Smooth muscle cell (in vitro differentiated cells): Measurements from ENCODE around the gene EIF2S3. TPM values are rescaled to one million over a fixed set of nuclear protein-coding genes. Genes with fewer than 3 reads are reported as not detected.

ENCODE experiments used
- DNase-seq: peaks from one replicate; lab custom pipeline; 2025; ENCODE audit not compliant: unreplicated experiment; lab: John Stamatoyannopoulos, UW
- H2AFZ ChIP-seq: fragments of 200-600 bp; sonication (generic); 2 replicates; pipeline ENCODE4 v1.6.0; 2016; ENCODE audit warnings: antibody characterized with exemption, low read depth, mild to moderate bottlenecking
- H3F3A ChIP-seq: fragments of 200-600 bp; sonication (generic); 2 replicates; pipeline ENCODE4 v1.6.0; 2017; ENCODE audit warnings: antibody characterized with exemption, low read depth
- H3K27ac ChIP-seq: fragments of 200-600 bp; sonication (generic); 2 replicates; pipeline ENCODE4 v1.5.1; 2016; ENCODE audit warnings: low read depth, mild to moderate bottlenecking
- H3K27me3 ChIP-seq: fragments of 200-600 bp; sonication (generic); 2 replicates; pipeline ENCODE4 v1.6.1; 2016; ENCODE audit warnings: low read depth, mild to moderate bottlenecking
- H3K36me3 ChIP-seq: fragments of 200-600 bp; sonication (generic); 2 replicates; pipeline ENCODE4 v1.5.1; 2016; ENCODE audit warnings: low read depth
- H3K4me1 ChIP-seq: fragments of 200-600 bp; sonication (generic); 2 replicates; pipeline ENCODE4 v1.5.1; 2016; ENCODE audit warnings: low read depth
- H3K4me2 ChIP-seq: fragments of 200-600 bp; sonication (generic); 2 replicates; pipeline ENCODE4 v1.6.0; 2016; ENCODE audit warnings: mild to moderate bottlenecking
- H3K4me3 ChIP-seq: fragments of 200-600 bp; sonication (generic); 2 replicates; pipeline ENCODE4 v1.5.1; 2016; ENCODE audit warnings: mild to moderate bottlenecking
- H3K79me2 ChIP-seq: fragments of 200-600 bp; sonication (generic); 2 replicates; pipeline ENCODE4 v1.6.0; 2016; ENCODE audit warnings: low read depth, mild to moderate bottlenecking
- H3K9ac ChIP-seq: fragments of 200-600 bp; sonication (generic); 2 replicates; pipeline ENCODE4 v1.6.0; 2016; ENCODE audit warnings: low read depth
- H3K9me3 ChIP-seq: fragments of 200-600 bp; sonication (generic); replicated peaks from 2 replicates; pipeline ENCODE4 v1.5.1; 2016; ENCODE audit warnings: low read depth
- H4K20me1 ChIP-seq: fragments of 200-600 bp; sonication (generic); 2 replicates; pipeline ENCODE4 v1.6.0; 2016; ENCODE audit warnings: low read depth
- WGBS: methylation state at CpG from one replicate; pipeline ENCODE4 v1.1.7; 2016; ENCODE audit warnings: low lambda C conversion rate; 5-methylcytosine and 5-hydroxymethylcytosine counted together
- polyA plus RNA-seq: library from polyadenylated mRNA; unstranded; fragments of >200 nt; fragmentation: Nextera tagmentation; extraction: Ambion mirVana; gene quantifications from 2 replicates; pipeline ENCODE4 v1.2.1, GENCODE V29; 2016
- total RNA-seq: library from RNA; depleted of rRNA; stranded (reverse); fragments of >200 nt; gene quantifications from 2 replicates; pipeline ENCODE4 v1.2.3, GENCODE V29; 2014
- TF ChIP-seq, protein P1 (sequence below): fragments of 200-600 bp; sonication (generic); IDR thresholded peaks from 2 replicates; pipeline ENCODE4 v1.5.1; 2017; ENCODE audit warnings: borderline replicate concordance, mild to moderate bottlenecking, antibody characterized with exemption; ENCODE audit not compliant: insufficient read depth, poor library complexity, severe bottlenecking

Gene EIF2S3
- total and polyA plus RNA-seq, 2 experiments from 2014 or later, result 54.0 to 240 TPM

DNA sequence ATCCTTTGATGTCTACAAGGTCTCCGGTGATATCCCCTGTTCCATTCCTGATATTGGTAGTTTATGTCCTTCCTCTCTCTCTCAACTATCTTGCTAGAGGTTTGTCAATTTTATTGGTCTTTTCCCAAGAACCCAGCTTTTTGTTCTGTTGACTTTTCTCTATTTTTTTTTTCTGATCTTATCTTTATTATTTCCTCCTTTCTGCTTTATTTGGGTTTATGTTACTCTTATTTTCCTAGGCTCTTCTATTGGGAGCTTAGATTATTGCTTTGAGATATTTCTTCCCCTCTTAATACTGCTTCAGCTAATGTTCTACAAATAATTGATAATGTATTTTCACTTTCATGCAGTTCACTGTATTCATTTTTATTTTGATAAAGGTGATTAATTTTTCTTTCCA is 44.2 kb downstream of the EIF2S3 start:
- H3K27me3 ChIP-seq, result no peaks in the 10 kb centered on the region
- no peak overlapping the region for H3K9ac ChIP-seq
- H3K27ac ChIP-seq, result no peak overlapping the region
- H3K4me3 ChIP-seq, result no peak overlapping the region
- H3F3A ChIP-seq, result no peaks in the 10 kb centered on the region
- no peak overlapping the region for H3K4me2 ChIP-seq
- no peaks in the 10 kb centered on the region for H3K36me3 ChIP-seq
- TF ChIP-seq, protein P1, sequence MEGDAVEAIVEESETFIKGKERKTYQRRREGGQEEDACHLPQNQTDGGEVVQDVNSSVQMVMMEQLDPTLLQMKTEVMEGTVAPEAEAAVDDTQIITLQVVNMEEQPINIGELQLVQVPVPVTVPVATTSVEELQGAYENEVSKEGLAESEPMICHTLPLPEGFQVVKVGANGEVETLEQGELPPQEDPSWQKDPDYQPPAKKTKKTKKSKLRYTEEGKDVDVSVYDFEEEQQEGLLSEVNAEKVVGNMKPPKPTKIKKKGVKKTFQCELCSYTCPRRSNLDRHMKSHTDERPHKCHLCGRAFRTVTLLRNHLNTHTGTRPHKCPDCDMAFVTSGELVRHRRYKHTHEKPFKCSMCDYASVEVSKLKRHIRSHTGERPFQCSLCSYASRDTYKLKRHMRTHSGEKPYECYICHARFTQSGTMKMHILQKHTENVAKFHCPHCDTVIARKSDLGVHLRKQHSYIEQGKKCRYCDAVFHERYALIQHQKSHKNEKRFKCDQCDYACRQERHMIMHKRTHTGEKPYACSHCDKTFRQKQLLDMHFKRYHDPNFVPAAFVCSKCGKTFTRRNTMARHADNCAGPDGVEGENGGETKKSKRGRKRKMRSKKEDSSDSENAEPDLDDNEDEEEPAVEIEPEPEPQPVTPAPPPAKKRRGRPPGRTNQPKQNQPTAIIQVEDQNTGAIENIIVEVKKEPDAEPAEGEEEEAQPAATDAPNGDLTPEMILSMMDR, result no peak
- H3K79me2 ChIP-seq, result no peaks in the 10 kb centered on the region
- no peaks in the 10 kb centered on the region for H4K20me1 ChIP-seq
- WGBS, result 65% methylated on average over 1 of the region's 1 CpG
- no peak overlapping the region for H2AFZ ChIP-seq
- H3K4me1 ChIP-seq, result peaks cover 3% of the 10 kb centered on the region
- H3K9me3 ChIP-seq, result no peaks in the 10 kb centered on the region
- no peak for DNase-seq

DNA sequence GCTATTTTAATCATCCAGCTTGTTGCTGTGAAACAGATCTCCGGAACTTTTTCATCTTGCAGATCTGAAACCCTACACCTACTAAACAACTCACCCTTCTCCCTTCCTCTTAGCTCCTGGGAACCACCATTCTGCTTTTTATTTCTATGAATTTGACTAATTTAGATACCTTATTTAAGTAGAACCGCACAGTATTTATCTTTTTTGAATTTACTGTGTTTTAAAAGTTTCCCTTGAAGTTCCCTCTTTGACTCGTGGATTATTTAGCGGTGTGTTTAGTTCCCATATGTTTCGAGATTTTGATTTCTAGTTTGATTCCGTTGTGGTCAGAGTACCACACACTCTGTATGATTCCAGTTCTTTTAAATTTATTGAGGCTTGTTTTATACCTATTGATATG is 44.6 kb downstream of the EIF2S3 start:
- Histone ChIP-seq H3K36me3 (no peaks in the 10 kb centered on the region), H3K9ac (no peak overlapping the region), H3K4me3 (no peak overlapping the region), H3K4me2 (no peak overlapping the region), H3K4me1 (peaks cover 3% of the 10 kb centered on the region), H3K9me3 (no peaks in the 10 kb centered on the region), H3F3A (no peaks in the 10 kb centered on the region), H2AFZ (no peak overlapping the region), H4K20me1 (no peaks in the 10 kb centered on the region), H3K79me2 (no peaks in the 10 kb centered on the region), H3K27ac (no peak overlapping the region), H3K27me3 (no peaks in the 10 kb centered on the region)
- 86% methylated on average over 6 of the region's 6 CpGs for WGBS
- TF ChIP-seq, protein P1, result no peak
- DNase-seq, result no peak

DNA sequence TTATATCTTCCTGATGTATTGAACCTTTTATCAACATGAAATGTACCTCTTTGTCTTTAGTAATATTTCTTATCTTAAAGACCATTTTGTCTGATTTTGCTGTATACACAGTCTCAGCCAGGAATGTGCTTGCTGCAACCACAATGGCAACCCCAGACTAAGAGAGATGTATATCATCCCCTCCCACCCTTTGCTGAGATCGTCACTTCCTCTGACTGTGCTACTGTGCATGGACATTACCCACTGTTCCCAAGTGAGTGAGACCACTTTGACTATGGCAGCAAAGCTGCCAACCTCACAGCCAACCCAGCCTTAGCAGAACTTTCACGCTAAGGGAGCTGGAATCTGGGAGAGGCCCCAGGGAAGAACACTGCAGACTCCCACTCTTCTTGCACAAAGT is 46.0 kb downstream of the EIF2S3 start:
- H3K9ac ChIP-seq, result peak overlapping the region; percentile 18
- 25% methylated on average over 2 of the region's 2 CpGs for WGBS
- TF ChIP-seq, protein P1, result no peak
- DNase-seq, result no peak
- H3F3A ChIP-seq, result no peaks in the 10 kb centered on the region
- peak overlapping the region; percentile 67 for H3K27ac ChIP-seq
- peak overlapping the region; percentile 39 for H3K4me2 ChIP-seq
- no peaks in the 10 kb centered on the region for H3K79me2 ChIP-seq
- H3K9me3 ChIP-seq, result no peaks in the 10 kb centered on the region
- no peaks in the 10 kb centered on the region for H4K20me1 ChIP-seq
- H3K4me1 ChIP-seq, result peaks cover 3% of the 10 kb centered on the region
- peak overlapping the region; percentile 42 for H2AFZ ChIP-seq
- no peaks in the 10 kb centered on the region for H3K36me3 ChIP-seq
- no peaks in the 10 kb centered on the region for H3K27me3 ChIP-seq
- no peak overlapping the region for H3K4me3 ChIP-seq

DNA sequence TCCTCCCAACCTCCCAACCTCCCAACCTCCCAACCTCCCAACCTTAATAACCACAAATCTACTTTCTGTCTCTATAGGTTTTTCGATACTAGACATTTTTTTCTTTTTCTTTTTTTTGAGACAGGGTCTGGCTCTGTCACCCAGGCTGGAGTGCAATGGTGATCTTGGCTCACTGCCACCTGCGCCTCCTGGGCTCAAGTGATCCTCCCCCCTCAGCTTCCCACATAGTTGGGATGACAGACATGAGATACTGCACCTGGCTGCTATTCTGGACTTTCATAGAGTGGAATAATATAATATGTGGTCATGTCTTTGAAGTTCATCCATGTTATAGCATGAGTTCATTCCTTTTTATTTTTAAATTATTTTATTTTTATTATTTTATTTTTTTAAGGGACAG is 55.3 kb downstream of the EIF2S3 start:
- no peaks in the 10 kb centered on the region for H3K4me1 ChIP-seq
- 90% methylated on average over 2 of the region's 2 CpGs for WGBS
- no peak overlapping the region for H3K27ac ChIP-seq
- no peak for DNase-seq
- TF ChIP-seq, protein P1, result no peak
- H3K36me3 ChIP-seq, result no peaks in the 10 kb centered on the region
- no peak overlapping the region for H2AFZ ChIP-seq
- no peaks in the 10 kb centered on the region for H3K79me2 ChIP-seq
- H3F3A ChIP-seq, result no peaks in the 10 kb centered on the region
- H3K9me3 ChIP-seq, result no peaks in the 10 kb centered on the region
- H4K20me1 ChIP-seq, result no peaks in the 10 kb centered on the region
- H3K9ac ChIP-seq, result no peak overlapping the region
- H3K4me2 ChIP-seq, result no peak overlapping the region
- H3K4me3 ChIP-seq, result no peak overlapping the region
- no peaks in the 10 kb centered on the region for H3K27me3 ChIP-seq
